ENCODE data around the gene EBNA1BP2. TPM values are rescaled to one million over a fixed set of nuclear protein-coding genes. Genes with fewer than 3 reads are reported as not detected.

EBNA1BP2 gene
- total and polyA plus RNA-seq, 2 of the 13 experiments (the other 11 are each of a cell fraction or from before 2014, with no cell fraction given), result 27.1 to 102 TPM

DNA sequence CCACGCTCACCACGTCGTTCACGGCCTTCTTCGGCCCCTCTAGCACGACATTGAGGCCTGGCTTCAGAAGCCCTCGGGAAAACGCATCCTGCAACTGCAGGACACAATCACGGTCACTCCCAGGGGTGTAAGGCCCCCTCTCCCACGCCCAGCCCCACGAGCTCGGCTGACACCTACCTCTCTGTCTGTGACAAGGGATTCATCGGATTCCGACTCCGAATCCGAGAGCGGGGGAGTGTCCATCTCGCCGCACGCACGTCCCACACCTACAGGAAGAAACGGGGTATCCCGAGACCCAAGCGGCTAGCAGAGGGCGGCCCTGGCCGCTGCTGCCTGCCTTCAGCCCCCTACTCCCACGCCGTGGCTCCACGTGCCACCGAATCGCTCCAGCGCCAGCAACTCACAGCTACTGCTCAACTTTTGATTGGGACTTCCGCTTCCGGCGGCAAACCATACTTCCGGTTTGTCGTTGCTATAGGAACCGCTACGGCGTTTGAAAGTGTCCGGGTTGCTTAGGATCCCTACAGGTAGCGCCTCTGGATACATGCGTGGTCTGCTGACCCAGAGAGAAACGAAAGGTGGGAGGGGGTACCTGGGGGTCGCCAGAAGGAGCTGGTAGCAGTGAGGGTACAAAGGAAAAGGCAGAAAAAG, at the start of gene EBNA1BP2, which contains the start of gene CFAP57 (continued):
- TF ChIP-seq, protein P1, sequence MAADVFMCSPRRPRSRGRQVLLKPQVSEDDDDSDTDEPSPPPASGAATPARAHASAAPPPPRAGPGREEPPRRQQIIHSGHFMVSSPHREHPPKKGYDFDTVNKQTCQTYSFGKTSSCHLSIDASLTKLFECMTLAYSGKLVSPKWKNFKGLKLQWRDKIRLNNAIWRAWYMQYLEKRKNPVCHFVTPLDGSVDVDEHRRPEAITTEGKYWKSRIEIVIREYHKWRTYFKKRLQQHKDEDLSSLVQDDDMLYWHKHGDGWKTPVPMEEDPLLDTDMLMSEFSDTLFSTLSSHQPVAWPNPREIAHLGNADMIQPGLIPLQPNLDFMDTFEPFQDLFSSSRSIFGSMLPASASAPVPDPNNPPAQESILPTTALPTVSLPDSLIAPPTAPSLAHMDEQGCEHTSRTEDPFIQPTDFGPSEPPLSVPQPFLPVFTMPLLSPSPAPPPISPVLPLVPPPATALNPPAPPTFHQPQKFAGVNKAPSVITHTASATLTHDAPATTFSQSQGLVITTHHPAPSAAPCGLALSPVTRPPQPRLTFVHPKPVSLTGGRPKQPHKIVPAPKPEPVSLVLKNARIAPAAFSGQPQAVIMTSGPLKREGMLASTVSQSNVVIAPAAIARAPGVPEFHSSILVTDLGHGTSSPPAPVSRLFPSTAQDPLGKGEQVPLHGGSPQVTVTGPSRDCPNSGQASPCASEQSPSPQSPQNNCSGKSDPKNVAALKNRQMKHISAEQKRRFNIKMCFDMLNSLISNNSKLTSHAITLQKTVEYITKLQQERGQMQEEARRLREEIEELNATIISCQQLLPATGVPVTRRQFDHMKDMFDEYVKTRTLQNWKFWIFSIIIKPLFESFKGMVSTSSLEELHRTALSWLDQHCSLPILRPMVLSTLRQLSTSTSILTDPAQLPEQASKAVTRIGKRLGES (CRISPR knock-in tag; IDR thresholded peaks at IDR 0.05; ENCODE audit: borderline replicate concordance), result no peak
- TF ChIP-seq, protein P2, sequence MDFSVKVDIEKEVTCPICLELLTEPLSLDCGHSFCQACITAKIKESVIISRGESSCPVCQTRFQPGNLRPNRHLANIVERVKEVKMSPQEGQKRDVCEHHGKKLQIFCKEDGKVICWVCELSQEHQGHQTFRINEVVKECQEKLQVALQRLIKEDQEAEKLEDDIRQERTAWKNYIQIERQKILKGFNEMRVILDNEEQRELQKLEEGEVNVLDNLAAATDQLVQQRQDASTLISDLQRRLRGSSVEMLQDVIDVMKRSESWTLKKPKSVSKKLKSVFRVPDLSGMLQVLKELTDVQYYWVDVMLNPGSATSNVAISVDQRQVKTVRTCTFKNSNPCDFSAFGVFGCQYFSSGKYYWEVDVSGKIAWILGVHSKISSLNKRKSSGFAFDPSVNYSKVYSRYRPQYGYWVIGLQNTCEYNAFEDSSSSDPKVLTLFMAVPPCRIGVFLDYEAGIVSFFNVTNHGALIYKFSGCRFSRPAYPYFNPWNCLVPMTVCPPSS (IDR thresholded peaks at IDR 0.05), result no peak
- TF ChIP-seq HNF1A (IDR thresholded peaks at IDR 0.05; ENCODE audit: low read depth), result no peak
- TF ChIP-seq HNF1A (CRISPR knock-in tag; IDR thresholded peaks at IDR 0.05; ENCODE audit: borderline replicate concordance), result no peak
- TF ChIP-seq NFYC (CRISPR knock-in tag; IDR thresholded peaks at IDR 0.05), result 0 out of 2 replicates have a peak, but pooled peaks have one; percentile 33
- 0 out of 2 replicates have a peak, but pooled peaks have one; percentile 56 for TF ChIP-seq IRF9 (CRISPR knock-in tag; IDR thresholded peaks at IDR 0.05; ENCODE audit: borderline replicate concordance)
- TF ChIP-seq SRY (CRISPR knock-in tag; IDR thresholded peaks at IDR 0.05), result no peak
- no peak for TF ChIP-seq CHD2 (IDR thresholded peaks at IDR 0.05; ENCODE audit: low read depth, low read length)
- TF ChIP-seq TRIM24 (CRISPR knock-in tag; IDR thresholded peaks at IDR 0.05), result no peak
- TF ChIP-seq MED1 (CRISPR knock-in tag; IDR thresholded peaks at IDR 0.05), result peak; percentile 65
- TF ChIP-seq ZFX (CRISPR knock-in tag; IDR thresholded peaks at IDR 0.05; ENCODE audit: low read depth), result peak; percentile 83
- no peak for TF ChIP-seq HOXD1 (CRISPR knock-in tag; IDR thresholded peaks at IDR 0.05)
- TF ChIP-seq, protein P3, sequence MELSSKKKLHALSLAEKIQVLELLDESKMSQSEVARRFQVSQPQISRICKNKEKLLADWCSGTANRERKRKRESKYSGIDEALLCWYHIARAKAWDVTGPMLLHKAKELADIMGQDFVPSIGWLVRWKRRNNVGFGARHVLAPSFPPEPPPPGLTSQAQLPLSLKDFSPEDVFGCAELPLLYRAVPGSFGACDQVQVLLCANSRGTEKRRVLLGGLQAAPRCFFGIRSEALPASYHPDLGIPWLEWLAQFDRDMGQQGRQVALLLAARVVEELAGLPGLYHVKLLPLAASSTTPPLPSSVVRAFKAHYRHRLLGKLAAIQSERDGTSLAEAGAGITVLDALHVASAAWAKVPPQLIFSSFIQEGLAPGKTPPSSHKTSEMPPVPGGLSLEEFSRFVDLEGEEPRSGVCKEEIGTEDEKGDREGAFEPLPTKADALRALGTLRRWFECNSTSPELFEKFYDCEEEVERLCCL (CRISPR knock-in tag; IDR thresholded peaks at IDR 0.05; ENCODE audit: borderline replicate concordance), result no peak
- no peak; the same call in 1 of the 2 replicates for TF ChIP-seq ZNF513 (CRISPR knock-in tag; conservative IDR thresholded peaks at IDR 0.05)
